H1 (cell line): Measurements from ENCODE around the gene SCAMP3. TPM values are rescaled to one million over a fixed set of nuclear protein-coding genes. Genes with fewer than 3 reads are reported as not detected.

ENCODE experiments used
- ASH2L ChIP-seq: fragments of 200-600, 300-600 bp; sonication (generic); IDR thresholded peaks from one replicate; pipeline ENCODE4 v1.7.1; 2017; ENCODE audit warnings: low read length
- FOSL1 ChIP-seq: IDR thresholded peaks from 2 replicates; pipeline ENCODE4 v1.6.1; 2011; ENCODE audit warnings: mild to moderate bottlenecking, low read depth, low read length, moderate library complexity; ENCODE audit not compliant: insufficient read depth
- JUND ChIP-seq: IDR thresholded peaks from 2 replicates; pipeline ENCODE4 v1.6.1; 2011; ENCODE audit warnings: mild to moderate bottlenecking, improper control_type of control experiment, low read length
- SIX5 ChIP-seq: IDR thresholded peaks from 2 replicates; pipeline ENCODE4 v1.6.1; 2011; ENCODE audit warnings: mild to moderate bottlenecking, low read depth, low read length
- SUZ12 ChIP-seq: fragments of 200-600 bp; sonication (generic); IDR thresholded peaks from 2 replicates; pipeline ENCODE4 v1.6.1; 2012; ENCODE audit warnings: mild to moderate bottlenecking, inconsistent platforms, low read length, moderate library complexity, mixed read lengths
- polyA plus RNA-seq, 7 experiments: library from polyadenylated mRNA; depleted of rRNA in 3 of 7; stranded (reverse) in 5 of 7; unstranded in 2 of 7; fragments of >200 nt in 5 of 7; fragments of 200-250 nt in 2 of 7; gene quantifications; 1 replicate in 5 of 7; 2 replicates in 1 of 7; 4 replicates in 1 of 7; pipeline versions ENCODE4 v1.2.1 to v1.2.3, GENCODE V29; 2011 to 2013; ENCODE audit warnings: missing spikeins in 2 of 7, mixed read lengths in 2 of 7
- total RNA-seq: library from RNA; stranded (reverse); fragmentation: NEBNext Ultra II Directional; extraction: Animal tissue kit (Norgen Biotek cat#: 25700); gene quantifications from 2 replicates; pipeline ENCODE4 v1.2.1, GENCODE V29; 2021
- TF ChIP-seq, protein P1 (sequence below): fragments of 300-600 bp; sonication (generic); IDR thresholded peaks from 2 replicates; pipeline ENCODE4 v1.7.1; 2012; ENCODE audit warnings: low read length, moderate library complexity, mild to moderate bottlenecking, inconsistent platforms; ENCODE audit not compliant: insufficient replicate concordance

Gene SCAMP3
- total and polyA plus RNA-seq, 2 of the 8 experiments (the other 6 are each of a cell fraction or from before 2014, with no cell fraction given): 48.9 to 143 TPM

DNA sequence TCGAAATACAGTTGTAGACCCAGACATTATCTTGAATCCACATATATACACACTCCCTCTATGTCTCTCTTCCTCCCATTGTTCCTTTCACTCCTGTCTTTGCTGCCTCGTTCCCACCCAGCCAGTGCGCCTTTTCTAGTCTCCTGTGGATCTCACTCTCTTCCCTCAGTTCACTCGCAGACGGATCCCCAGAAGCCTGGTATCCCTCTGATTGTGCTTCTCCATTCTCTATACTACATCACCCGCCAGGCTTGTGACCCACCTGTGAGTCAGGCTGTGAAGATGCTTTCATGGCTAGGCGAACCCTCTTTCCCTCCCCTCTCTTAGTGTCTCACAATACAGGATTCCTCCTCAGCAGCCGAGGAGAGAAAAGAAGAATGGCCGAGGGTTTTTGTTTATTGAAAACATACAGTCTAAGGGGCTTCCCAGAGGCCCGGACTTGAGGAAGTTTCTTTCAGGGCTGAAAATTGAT, 16.6 kb upstream of the SCAMP3 start (continued):
- TF ChIP-seq SUZ12 (no peak), FOSL1 (no peak), SIX5 (no peak), JUND (no peak), ASH2L (no peak)
- TF ChIP-seq, protein P1, sequence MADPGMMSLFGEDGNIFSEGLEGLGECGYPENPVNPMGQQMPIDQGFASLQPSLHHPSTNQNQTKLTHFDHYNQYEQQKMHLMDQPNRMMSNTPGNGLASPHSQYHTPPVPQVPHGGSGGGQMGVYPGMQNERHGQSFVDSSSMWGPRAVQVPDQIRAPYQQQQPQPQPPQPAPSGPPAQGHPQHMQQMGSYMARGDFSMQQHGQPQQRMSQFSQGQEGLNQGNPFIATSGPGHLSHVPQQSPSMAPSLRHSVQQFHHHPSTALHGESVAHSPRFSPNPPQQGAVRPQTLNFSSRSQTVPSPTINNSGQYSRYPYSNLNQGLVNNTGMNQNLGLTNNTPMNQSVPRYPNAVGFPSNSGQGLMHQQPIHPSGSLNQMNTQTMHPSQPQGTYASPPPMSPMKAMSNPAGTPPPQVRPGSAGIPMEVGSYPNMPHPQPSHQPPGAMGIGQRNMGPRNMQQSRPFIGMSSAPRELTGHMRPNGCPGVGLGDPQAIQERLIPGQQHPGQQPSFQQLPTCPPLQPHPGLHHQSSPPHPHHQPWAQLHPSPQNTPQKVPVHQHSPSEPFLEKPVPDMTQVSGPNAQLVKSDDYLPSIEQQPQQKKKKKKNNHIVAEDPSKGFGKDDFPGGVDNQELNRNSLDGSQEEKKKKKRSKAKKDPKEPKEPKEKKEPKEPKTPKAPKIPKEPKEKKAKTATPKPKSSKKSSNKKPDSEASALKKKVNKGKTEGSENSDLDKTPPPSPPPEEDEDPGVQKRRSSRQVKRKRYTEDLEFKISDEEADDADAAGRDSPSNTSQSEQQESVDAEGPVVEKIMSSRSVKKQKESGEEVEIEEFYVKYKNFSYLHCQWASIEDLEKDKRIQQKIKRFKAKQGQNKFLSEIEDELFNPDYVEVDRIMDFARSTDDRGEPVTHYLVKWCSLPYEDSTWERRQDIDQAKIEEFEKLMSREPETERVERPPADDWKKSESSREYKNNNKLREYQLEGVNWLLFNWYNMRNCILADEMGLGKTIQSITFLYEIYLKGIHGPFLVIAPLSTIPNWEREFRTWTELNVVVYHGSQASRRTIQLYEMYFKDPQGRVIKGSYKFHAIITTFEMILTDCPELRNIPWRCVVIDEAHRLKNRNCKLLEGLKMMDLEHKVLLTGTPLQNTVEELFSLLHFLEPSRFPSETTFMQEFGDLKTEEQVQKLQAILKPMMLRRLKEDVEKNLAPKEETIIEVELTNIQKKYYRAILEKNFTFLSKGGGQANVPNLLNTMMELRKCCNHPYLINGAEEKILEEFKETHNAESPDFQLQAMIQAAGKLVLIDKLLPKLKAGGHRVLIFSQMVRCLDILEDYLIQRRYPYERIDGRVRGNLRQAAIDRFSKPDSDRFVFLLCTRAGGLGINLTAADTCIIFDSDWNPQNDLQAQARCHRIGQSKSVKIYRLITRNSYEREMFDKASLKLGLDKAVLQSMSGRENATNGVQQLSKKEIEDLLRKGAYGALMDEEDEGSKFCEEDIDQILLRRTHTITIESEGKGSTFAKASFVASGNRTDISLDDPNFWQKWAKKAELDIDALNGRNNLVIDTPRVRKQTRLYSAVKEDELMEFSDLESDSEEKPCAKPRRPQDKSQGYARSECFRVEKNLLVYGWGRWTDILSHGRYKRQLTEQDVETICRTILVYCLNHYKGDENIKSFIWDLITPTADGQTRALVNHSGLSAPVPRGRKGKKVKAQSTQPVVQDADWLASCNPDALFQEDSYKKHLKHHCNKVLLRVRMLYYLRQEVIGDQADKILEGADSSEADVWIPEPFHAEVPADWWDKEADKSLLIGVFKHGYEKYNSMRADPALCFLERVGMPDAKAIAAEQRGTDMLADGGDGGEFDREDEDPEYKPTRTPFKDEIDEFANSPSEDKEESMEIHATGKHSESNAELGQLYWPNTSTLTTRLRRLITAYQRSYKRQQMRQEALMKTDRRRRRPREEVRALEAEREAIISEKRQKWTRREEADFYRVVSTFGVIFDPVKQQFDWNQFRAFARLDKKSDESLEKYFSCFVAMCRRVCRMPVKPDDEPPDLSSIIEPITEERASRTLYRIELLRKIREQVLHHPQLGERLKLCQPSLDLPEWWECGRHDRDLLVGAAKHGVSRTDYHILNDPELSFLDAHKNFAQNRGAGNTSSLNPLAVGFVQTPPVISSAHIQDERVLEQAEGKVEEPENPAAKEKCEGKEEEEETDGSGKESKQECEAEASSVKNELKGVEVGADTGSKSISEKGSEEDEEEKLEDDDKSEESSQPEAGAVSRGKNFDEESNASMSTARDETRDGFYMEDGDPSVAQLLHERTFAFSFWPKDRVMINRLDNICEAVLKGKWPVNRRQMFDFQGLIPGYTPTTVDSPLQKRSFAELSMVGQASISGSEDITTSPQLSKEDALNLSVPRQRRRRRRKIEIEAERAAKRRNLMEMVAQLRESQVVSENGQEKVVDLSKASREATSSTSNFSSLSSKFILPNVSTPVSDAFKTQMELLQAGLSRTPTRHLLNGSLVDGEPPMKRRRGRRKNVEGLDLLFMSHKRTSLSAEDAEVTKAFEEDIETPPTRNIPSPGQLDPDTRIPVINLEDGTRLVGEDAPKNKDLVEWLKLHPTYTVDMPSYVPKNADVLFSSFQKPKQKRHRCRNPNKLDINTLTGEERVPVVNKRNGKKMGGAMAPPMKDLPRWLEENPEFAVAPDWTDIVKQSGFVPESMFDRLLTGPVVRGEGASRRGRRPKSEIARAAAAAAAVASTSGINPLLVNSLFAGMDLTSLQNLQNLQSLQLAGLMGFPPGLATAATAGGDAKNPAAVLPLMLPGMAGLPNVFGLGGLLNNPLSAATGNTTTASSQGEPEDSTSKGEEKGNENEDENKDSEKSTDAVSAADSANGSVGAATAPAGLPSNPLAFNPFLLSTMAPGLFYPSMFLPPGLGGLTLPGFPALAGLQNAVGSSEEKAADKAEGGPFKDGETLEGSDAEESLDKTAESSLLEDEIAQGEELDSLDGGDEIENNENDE: no peak
